Activated B cell treated with CpG ODN at 0.5 μM for 24 hours (primary cell): ENCODE measurements around the gene RBP4. TPM values are rescaled to one million over a fixed set of nuclear protein-coding genes. Genes with fewer than 3 reads are reported as not detected.

Experiments
- ATAC-seq: fragments of 200-7000 bp; cut with Tn5 transposase; one replicate; pipeline ENCODE4 v1.10.0; 2021; ENCODE audit warnings: low read depth, mild to moderate bottlenecking, moderate library complexity
- CTCF ChIA-PET: fragments of 350-600 bp; sonication (Branson Sonifier 250); formaldehyde crosslinking; loops from one replicate; lab custom pipeline; 2021; ENCODE audit warnings: antibody characterized with exemption; lab: Charles Lee
- POLR2A ChIA-PET: fragments of 350-600 bp; sonication (Branson Sonifier 250); formaldehyde crosslinking; loops from one replicate; lab custom pipeline; 2021; ENCODE audit warnings: antibody characterized with exemption; lab: Charles Lee
- DNase-seq: peaks from one replicate; pipeline ENCODE4 v3.0.0; 2022
- H3K27ac Mint-ChIP-seq: one replicate; pipeline ENCODE4 v1.8.0; 2020; ENCODE audit warnings: mixed read lengths
- H3K27me3 Mint-ChIP-seq: one replicate; pipeline ENCODE4 v1.8.0; 2021; ENCODE audit warnings: mixed read lengths
- H3K36me3 Mint-ChIP-seq: one replicate; pipeline ENCODE4 v1.8.0; 2021; ENCODE audit warnings: low read depth, mixed read lengths
- H3K4me1 Mint-ChIP-seq: one replicate; pipeline ENCODE4 v1.8.0; 2021; ENCODE audit warnings: mixed read lengths
- H3K4me3 Mint-ChIP-seq: one replicate; pipeline ENCODE4 v1.8.0; 2020; ENCODE audit warnings: mild to moderate bottlenecking, mixed read lengths
- H3K9me3 Mint-ChIP-seq: one replicate; pipeline ENCODE4 v1.8.0; 2020; ENCODE audit warnings: mixed read lengths
- CTCF ChIP-seq: fragments of 200-600 bp; IDR thresholded peaks from one replicate; pipeline ENCODE4 v1.8.0; 2022; ENCODE audit warnings: antibody characterized with exemption, mild to moderate bottlenecking
- intact Hi-C: fragments of 100-400 bp; cut with micrococcal nuclease; formaldehyde crosslinking; loops from one replicate; pipeline ENCODE4 v1.15.1; 2024
- total RNA-seq: library from RNA; stranded (reverse); gene quantifications from 2 replicates; pipeline ENCODE4 v1.2.3, GENCODE V29; 2022

RBP4 gene
- total RNA-seq, 1 donor from 2014 or later = not detected

GRCh38 chr10:93554760-93555432 is 46.1 kb downstream of the RBP4 start:
- Mint-ChIP-seq H3K4me3 (no peak overlapping the region), H3K27me3 (peaks cover 2% of the 10 kb centered on the region), H3K36me3 (no peaks in the 10 kb centered on the region), H3K4me1 (no peaks in the 10 kb centered on the region), H3K9me3 (no peaks in the 10 kb centered on the region), H3K27ac (no peak overlapping the region)
- POLR2A ChIA-PET = interaction anchor here (0.5 kb wide), 1 partner anchor 130 kb away, joined by 10 read pairs; no protein-coding TSS in a partner anchor
- intact Hi-C loops = loop anchor here (1.0 kb wide), 2 partner anchors 125 to 261 kb away; no protein-coding TSS in a partner anchor
- CTCF ChIA-PET = interaction anchor here (0.7 to 2.5 kb wide), 10 partner anchors 11 to 367 kb away, joined by 3 to 33 read pairs (median 5); no protein-coding TSS in a partner anchor
- TF ChIP-seq CTCF = no peak
- ATAC-seq (no peak), DNase-seq (peak; percentile 31)

GRCh38 chr10:93554316-93554663 is 46.7 kb downstream of the RBP4 start:
- ChIA-PET CTCF (interaction anchor here (0.7 to 2.5 kb wide), 8 partner anchors 11 to 367 kb away, joined by 3 to 33 read pairs (median 6); no protein-coding TSS in a partner anchor), POLR2A (no interaction called here)
- Mint-ChIP-seq H3K27ac (no peak overlapping the region), H3K4me3 (no peak overlapping the region), H3K27me3 (peaks cover 2% of the 10 kb centered on the region), H3K4me1 (no peaks in the 10 kb centered on the region), H3K9me3 (no peaks in the 10 kb centered on the region), H3K36me3 (no peaks in the 10 kb centered on the region)
- no peak for TF ChIP-seq CTCF
- ATAC-seq = no peak
- intact Hi-C loops = loop anchor here (1.0 kb wide), 1 partner anchor 262 kb away; no protein-coding TSS in a partner anchor
- DNase-seq = no peak

- TF ChIP-seq CTCF = no peak
- ChIA-PET CTCF (interaction anchor here (0.7 to 2.5 kb wide), 6 partner anchors 67 to 368 kb away, joined by 3 to 33 read pairs (median 8); no protein-coding TSS in a partner anchor), POLR2A (no interaction called here)
- DNase-seq (no peak), ATAC-seq (no peak)
- intact Hi-C loops = loop anchor here (1.0 kb wide), 1 partner anchor 263 kb away; no protein-coding TSS in a partner anchor
- Mint-ChIP-seq H3K36me3 (no peaks in the 10 kb centered on the region), H3K4me3 (no peak overlapping the region), H3K27me3 (peaks cover 2% of the 10 kb centered on the region), H3K27ac (no peak overlapping the region), H3K4me1 (no peaks in the 10 kb centered on the region), H3K9me3 (no peaks in the 10 kb centered on the region)
Observed at GRCh38 chr10:93553482-93554315, 47.3 kb downstream of the RBP4 start.

- ChIA-PET POLR2A (no interaction called here), CTCF (interaction anchor here (1.5 kb wide), 1 partner anchor 306 kb away, joined by 6 read pairs; no protein-coding TSS in a partner anchor)
- Mint-ChIP-seq H3K4me1 (no peaks in the 10 kb centered on the region), H3K27me3 (peaks cover 5% of the 10 kb centered on the region), H3K36me3 (no peaks in the 10 kb centered on the region), H3K27ac (no peak overlapping the region), H3K4me3 (no peak overlapping the region), H3K9me3 (no peaks in the 10 kb centered on the region)
- no peak for TF ChIP-seq CTCF
- DNase-seq = no peak
- intact Hi-C loops = no loop called here
- no peak for ATAC-seq
Observed at GRCh38 chr10:93552780-93553179, 48.3 kb downstream of the RBP4 start.

GRCh38 chr10:93550606-93551005 is 50.4 kb downstream of the RBP4 start:
- H3K27ac Mint-ChIP-seq = no peak overlapping the region
- CTCF ChIA-PET = no interaction called here
- POLR2A ChIA-PET = no interaction called here

More at GRCh38 chr10:93550606-93551005, 50.4 kb downstream of the RBP4 start:
- no peaks in the 10 kb centered on the region for H3K36me3 Mint-ChIP-seq
- no peak for DNase-seq
- no peaks in the 10 kb centered on the region for H3K9me3 Mint-ChIP-seq
- no peak for TF ChIP-seq CTCF
- ATAC-seq = no peak
- intact Hi-C loops = no loop called here
- H3K27me3 Mint-ChIP-seq = peaks cover 5% of the 10 kb centered on the region
- H3K4me3 Mint-ChIP-seq = no peak overlapping the region
- H3K4me1 Mint-ChIP-seq = no peaks in the 10 kb centered on the region
